ENCODE measurements around the gene MAP1A. TPM values are rescaled to one million over a fixed set of nuclear protein-coding genes. Genes with fewer than 3 reads are reported as not detected.
A peak's percentile ranks its signal among the peaks of the same experiment; 100 is the strongest.

Gene MAP1A
- total RNA-seq (2022) (0.05 and 0.27 TPM in 2 replicates), Bru-seq, nascent RNA (percentile 9 among the genes with signal in this experiment), BruChase-seq, experiment 1, labeled RNA remaining after a 6-hour chase (percentile 16 among the genes with signal in this experiment), BruChase-seq, experiment 2, labeled RNA remaining after a 2-hour chase (percentile 7 among the genes with signal in this experiment)
- long read RNA-seq = 0 reads

GRCh38 chr15:43517354-43518196, at the start of gene MAP1A:
Gene MAP1A, plus strand, starts transcription at chr15:43517608. Its CDS starts 3,866 bp downstream, at chr15:43521474.
- Mint-ChIP-seq H3K27ac (ENCODE audit: unreplicated experiment) (no peak within 1 kb of the TSS), H3K4me3 (ENCODE audit: low read depth, unreplicated experiment) (no peak within 1 kb of the TSS), H3K36me3 (ENCODE audit: insufficient read depth, unreplicated experiment) (no peaks in the 10 kb centered on the region), H3K27me3 (ENCODE audit: unreplicated experiment) (peaks cover 64% of the 10 kb centered on the region), H3K4me1 (ENCODE audit: low read depth, unreplicated experiment) (no peaks in the 10 kb centered on the region), H3K9me3 (ENCODE audit: low read depth, unreplicated experiment) (no peaks in the 10 kb centered on the region)
- no peak for DNase-seq
- intact Hi-C loops (cut with micrococcal nuclease; ENCODE audit: unreplicated experiment) = no loop called here
- TF ChIP-seq CTCF (IDR thresholded peaks at IDR 0.05; ENCODE audit: unreplicated experiment) = no peak
- BruUV-seq (replicated peaks) = no TSS peak
- CTCF ChIA-PET = interaction anchor here (0.7 kb wide), 2 partner anchors 483 to 639 kb away, joined by 3 to 5 read pairs; no protein-coding TSS in a partner anchor

DNA sequence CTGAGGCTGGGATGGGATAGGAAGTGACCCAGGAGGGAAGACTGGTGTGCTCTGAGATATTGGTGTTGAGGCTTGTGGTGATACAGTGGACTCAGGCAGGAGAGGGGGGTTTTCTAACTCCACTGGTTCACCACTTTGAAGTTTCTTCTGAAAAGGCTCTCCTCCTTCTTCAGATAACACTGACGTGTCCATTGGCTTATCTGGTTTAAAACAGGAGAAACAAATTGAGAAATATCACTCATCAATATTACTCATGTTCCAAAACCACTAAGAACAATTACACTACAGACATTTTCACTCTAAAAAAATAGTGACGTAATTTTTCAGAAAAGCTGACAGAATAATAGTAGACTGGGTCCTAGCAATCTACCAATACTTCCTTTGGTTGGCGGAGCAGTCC, 47.5 kb upstream of the MAP1A start:
- intact Hi-C loops (cut with micrococcal nuclease; ENCODE audit: unreplicated experiment) = no loop called here

DNA sequence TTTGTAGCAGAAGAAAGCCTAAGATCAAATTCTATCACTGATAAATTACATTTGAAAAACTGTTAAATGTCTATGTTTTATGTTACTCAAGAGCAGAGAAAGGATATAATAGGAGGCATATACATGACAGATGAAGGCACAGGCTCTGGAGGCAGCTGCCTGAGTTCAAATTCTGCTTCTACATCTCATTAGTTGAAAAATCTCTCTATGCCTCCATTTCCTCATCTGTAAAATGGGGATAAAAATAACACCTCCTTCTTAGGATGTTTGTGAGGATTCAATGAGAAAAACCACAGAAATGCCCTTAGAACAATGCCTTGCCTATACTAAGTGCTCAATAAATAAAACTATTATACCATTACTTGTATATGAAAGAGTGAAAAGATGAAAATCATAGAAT, 45.4 kb upstream of the MAP1A start:
- Mint-ChIP-seq H3K36me3 (ENCODE audit: insufficient read depth, unreplicated experiment) (peaks cover 22% of the 10 kb centered on the region), H3K9me3 (ENCODE audit: low read depth, unreplicated experiment) (no peaks in the 10 kb centered on the region), H3K4me3 (ENCODE audit: low read depth, unreplicated experiment) (no peak overlapping the region), H3K27me3 (ENCODE audit: unreplicated experiment) (no peaks in the 10 kb centered on the region), H3K27ac (ENCODE audit: unreplicated experiment) (no peak overlapping the region), H3K4me1 (ENCODE audit: low read depth, unreplicated experiment) (no peaks in the 10 kb centered on the region)
- no TSS peak for BruUV-seq (replicated peaks)
- no peak for TF ChIP-seq CTCF (IDR thresholded peaks at IDR 0.05; ENCODE audit: unreplicated experiment)
- intact Hi-C loops (cut with micrococcal nuclease; ENCODE audit: unreplicated experiment) = no loop called here
- no peak for DNase-seq
- CTCF ChIA-PET = no interaction called here

More for the DNA sequence above, 47.5 kb upstream of the MAP1A start:
- peaks cover 11% of the 10 kb centered on the region for H3K4me1 Mint-ChIP-seq (ENCODE audit: low read depth, unreplicated experiment)
- no peak for DNase-seq
- no peaks in the 10 kb centered on the region for H3K27me3 Mint-ChIP-seq (ENCODE audit: unreplicated experiment)
- peaks cover 15% of the 10 kb centered on the region for H3K36me3 Mint-ChIP-seq (ENCODE audit: insufficient read depth, unreplicated experiment)
- no peak for TF ChIP-seq CTCF (IDR thresholded peaks at IDR 0.05; ENCODE audit: unreplicated experiment)
- no TSS peak for BruUV-seq (replicated peaks)
- CTCF ChIA-PET = no interaction called here
- H3K27ac Mint-ChIP-seq (ENCODE audit: unreplicated experiment) = no peak overlapping the region
- H3K9me3 Mint-ChIP-seq (ENCODE audit: low read depth, unreplicated experiment) = no peaks in the 10 kb centered on the region
- H3K4me3 Mint-ChIP-seq (ENCODE audit: low read depth, unreplicated experiment) = no peak overlapping the region

DNA sequence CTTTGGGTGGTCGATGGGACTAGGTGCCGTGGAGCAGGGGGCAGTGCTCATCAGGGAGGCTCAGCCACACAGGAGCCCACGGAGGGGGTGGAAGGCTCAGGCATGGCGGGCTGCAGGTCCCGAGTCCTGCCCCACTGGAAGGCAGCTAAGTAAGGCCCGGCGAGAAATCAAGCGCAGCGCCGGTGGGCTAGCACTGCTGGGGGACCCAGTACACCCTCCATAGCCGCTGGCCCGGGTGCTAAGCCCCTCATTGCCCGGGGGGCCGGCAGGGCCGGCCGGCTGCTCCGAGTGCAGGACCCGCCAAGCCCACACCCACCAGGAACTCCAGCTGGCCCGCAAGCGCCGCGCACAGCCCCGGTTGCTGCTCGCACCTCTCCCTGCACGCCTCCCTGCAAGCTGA, 43.5 kb upstream of the MAP1A start:
- no peaks in the 10 kb centered on the region for H3K9me3 Mint-ChIP-seq (ENCODE audit: low read depth, unreplicated experiment)
- H3K4me3 Mint-ChIP-seq (ENCODE audit: low read depth, unreplicated experiment) = no peak overlapping the region
- H3K27me3 Mint-ChIP-seq (ENCODE audit: unreplicated experiment) = no peaks in the 10 kb centered on the region
- no peak for TF ChIP-seq CTCF (IDR thresholded peaks at IDR 0.05; ENCODE audit: unreplicated experiment)
- CTCF ChIA-PET = no interaction called here
- no peak for DNase-seq
- intact Hi-C loops (cut with micrococcal nuclease; ENCODE audit: unreplicated experiment) = no loop called here
- H3K27ac Mint-ChIP-seq (ENCODE audit: unreplicated experiment) = no peak overlapping the region
- peaks cover 16% of the 10 kb centered on the region for H3K36me3 Mint-ChIP-seq (ENCODE audit: insufficient read depth, unreplicated experiment)
- no peaks in the 10 kb centered on the region for H3K4me1 Mint-ChIP-seq (ENCODE audit: low read depth, unreplicated experiment)
- no TSS peak for BruUV-seq (replicated peaks)
